CD4-positive, alpha-beta memory T cell (primary cell): ENCODE data around the gene SCN11A. TPM values are rescaled to one million over a fixed set of nuclear protein-coding genes. Genes with fewer than 3 reads are reported as not detected.

Experiments used
- CTCF ChIA-PET: fragments of 350-600 bp; sonication (Branson Sonifier 250); formaldehyde crosslinking; loops from one replicate; lab custom pipeline; 2021; ENCODE audit warnings: inconsistent platforms; ENCODE audit not compliant: partially characterized antibody; lab: Charles Lee
- POLR2A ChIA-PET: fragments of 350-600 bp; sonication (Branson Sonifier 250); formaldehyde crosslinking; loops from one replicate; lab custom pipeline; 2021; ENCODE audit not compliant: partially characterized antibody; lab: Charles Lee
- DNase-seq, 5 donors: peaks; one replicate each; pipeline versions ENCODE4 v3.0.0 to v3.0.0-alpha.2; 2020 to 2022; ENCODE audit warnings: mixed read lengths in 1 of 5
- H3K27ac ChIP-seq: one replicate; pipeline ENCODE4 v1.7.0; 2013; ENCODE audit warnings: low read depth, low read length
- H3K27me3 ChIP-seq: 2 replicates; pipeline ENCODE4 v1.7.0; 2013; ENCODE audit warnings: mild to moderate bottlenecking, low read length, moderate library complexity; ENCODE audit not compliant: insufficient read depth
- H3K36me3 ChIP-seq: 2 replicates; pipeline ENCODE4 v1.7.0; 2013; ENCODE audit warnings: mild to moderate bottlenecking, low read length, moderate library complexity; ENCODE audit not compliant: insufficient read depth
- H3K4me1 ChIP-seq: 2 replicates; pipeline ENCODE4 v1.7.0; 2013; ENCODE audit warnings: mild to moderate bottlenecking, low read length, moderate library complexity; ENCODE audit not compliant: insufficient read depth
- H3K4me3 ChIP-seq, 2 donors: one replicate each; pipeline ENCODE4 v1.7.0; 2013; ENCODE audit warnings: low read length in 2 of 2, mild to moderate bottlenecking in 1 of 2
- H3K9me3 ChIP-seq, 2 donors: one replicate each; pipeline ENCODE4 v1.7.0; 2013; ENCODE audit warnings: low read length in 2 of 2, control low read depth in 1 of 2; ENCODE audit not compliant: control insufficient read depth in 1 of 2
- H3K27ac Mint-ChIP-seq, 7 donors: one replicate each; pipeline ENCODE4 v1.8.0; 2020 to 2021; ENCODE audit warnings: mixed read lengths in 7 of 7, mild to moderate bottlenecking in 6 of 7, inconsistent platforms in 3 of 7, moderate library complexity in 3 of 7
- H3K27me3 Mint-ChIP-seq, 2 donors: one replicate each; pipeline ENCODE4 v1.8.0; 2020 to 2021; ENCODE audit warnings: mixed read lengths in 2 of 2
- H3K36me3 Mint-ChIP-seq, 2 donors: one replicate each; pipeline ENCODE4 v1.8.0; 2020 to 2021; ENCODE audit warnings: mixed read lengths in 2 of 2, inconsistent platforms in 1 of 2, mild to moderate bottlenecking in 1 of 2
- H3K4me1 Mint-ChIP-seq, 4 donors: one replicate each; pipeline ENCODE4 v1.8.0; 2020 to 2021; ENCODE audit warnings: mixed read lengths in 4 of 4, mild to moderate bottlenecking in 1 of 4
- H3K4me3 Mint-ChIP-seq, 8 donors: one replicate each; pipeline ENCODE4 v1.8.0; 2020 to 2021; ENCODE audit warnings: mixed read lengths in 8 of 8, mild to moderate bottlenecking in 7 of 8, moderate library complexity in 6 of 8, inconsistent platforms in 3 of 8
- H3K9me3 Mint-ChIP-seq, 8 donors: one replicate each; pipeline ENCODE4 v1.8.0; 2020 to 2021; ENCODE audit warnings: mixed read lengths in 8 of 8, mild to moderate bottlenecking in 5 of 8, inconsistent platforms in 3 of 8, moderate library complexity in 1 of 8
- intact Hi-C: fragments of 100-400 bp; cut with micrococcal nuclease; formaldehyde crosslinking; loops from one replicate; pipeline ENCODE4 v1.15.1; 2023
- polyA plus RNA-seq, 2 donors: library from polyadenylated mRNA; unstranded; fragments of 300-500 nt; fragmentation: Illumina TruSeq; gene quantifications; one replicate each; pipeline ENCODE4 v1.2.3, GENCODE V29; 2021
- total RNA-seq, 2 experiments: library from RNA; stranded (reverse); gene quantifications; one replicate each; pipeline ENCODE4 v1.2.3, GENCODE V29; 2021

Gene SCN11A
- total RNA-seq, result under 1 TPM; 0.08 to 0.15 TPM
- not detected for polyA plus RNA-seq

- Mint-ChIP-seq H3K27me3 (peaks cover 0 to 1% of the 10 kb centered on the region in 2 donors), H3K4me3 (peak within 1 kb of the TSS; percentile 89 to 99 (median 97)), H3K4me1 (peaks cover 50 to 86% (median 68%) of the 10 kb centered on the region in 4 donors), H3K9me3 (no peaks in the 10 kb centered on the region), H3K36me3 (peaks cover 4 to 11% of the 10 kb centered on the region in 2 donors), H3K27ac (peak within 1 kb of the TSS; percentile 98 to 100 (median 98))
- no peaks in the 10 kb centered on the region for H3K27me3 ChIP-seq
- peak within 1 kb of the TSS; percentile 94 for H3K27ac ChIP-seq
- intact Hi-C loops, result loop anchor here (1.0 to 5.0 kb wide), 4 partner anchors 55 to 1257 kb away; partner anchors contain the start of genes EIF1B, GORASP1, RPSA and TTC21A
- DNase-seq, result peak; percentile 89 to 97 (median 92)
- H3K4me3 ChIP-seq, result peak within 1 kb of the TSS; percentile 21 to 67
- peaks cover 36% of the 10 kb centered on the region for H3K4me1 ChIP-seq
- ChIA-PET POLR2A (interaction anchor here (1.0 to 1.8 kb wide), 4 partner anchors 10 to 355 kb away, joined by 3 to 5 read pairs (median 5); partner anchors contain the start of gene RPSA), CTCF (interaction anchor here (0.8 kb wide), 1 partner anchor 13 kb away, joined by 3 read pairs; no protein-coding TSS in a partner anchor)
- H3K36me3 ChIP-seq, result no peaks in the 10 kb centered on the region
- H3K9me3 ChIP-seq, result no peaks in the 10 kb centered on the region
These were observed at the start of gene SCN11A, which contains the start of gene WDR48 for GRCh38 chr3:39051649-39052561. TSS of gene SCN11A (minus strand) at chr3:39051944. CDS start at chr3:38950362, 101,582 bp downstream. TSS of gene WDR48 (plus strand) at chr3:39052016. CDS start at chr3:39052026, 10 bp downstream.

- no peak overlapping the region for H3K27ac ChIP-seq
- ChIA-PET POLR2A (no interaction called here), CTCF (interaction anchor here (0.6 to 14.8 kb wide), 7 partner anchors 9 to 189 kb away, joined by 3 to 170 read pairs (median 4); no protein-coding TSS in a partner anchor)
- intact Hi-C loops, result loop anchor here (1.0 kb wide), 2 partner anchors 187 to 191 kb away; no protein-coding TSS in a partner anchor
- Mint-ChIP-seq H3K36me3 (peaks cover 3 to 44% of the 10 kb centered on the region in 2 donors), H3K27me3 (no peaks in the 10 kb centered on the region), H3K4me1 (peaks cover 23 to 56% (median 39%) of the 10 kb centered on the region in 4 donors), H3K9me3 (no peaks in the 10 kb centered on the region), H3K27ac (peak overlapping the region in 6 of 7 donors; percentile 47 to 79 (median 58)), H3K4me3 (no peak overlapping the region)
- peaks cover 24% of the 10 kb centered on the region for H3K4me1 ChIP-seq
- no peaks in the 10 kb centered on the region for H3K9me3 ChIP-seq
- H3K4me3 ChIP-seq, result no peak overlapping the region
- H3K36me3 ChIP-seq, result peaks cover 46% of the 10 kb centered on the region
- H3K27me3 ChIP-seq, result no peaks in the 10 kb centered on the region
- DNase-seq, result peak in 4 of 5 donors; percentile 47 to 50 (median 48)
These were observed 49.4 kb upstream of the SCN11A start for GRCh38 chr3:39101022-39101689.

DNA sequence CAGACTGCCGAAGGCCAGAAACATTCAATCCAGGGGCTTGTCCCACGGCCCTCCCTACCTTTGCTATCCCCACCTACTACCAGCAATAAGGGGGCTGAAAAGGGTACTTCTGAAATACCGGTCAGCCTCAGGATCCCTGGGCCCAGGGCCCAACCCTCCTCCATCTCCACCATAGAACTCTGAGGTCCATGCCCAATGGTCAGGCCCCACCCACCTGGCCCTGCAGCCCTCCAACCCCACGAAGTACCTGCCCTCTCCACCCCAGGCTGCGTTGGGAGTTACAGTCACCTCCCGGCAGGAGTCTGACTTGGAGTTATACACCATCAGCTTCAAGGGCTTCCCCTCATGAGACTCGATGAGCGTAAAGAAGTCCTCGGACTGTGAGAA, 48.7 kb upstream of the SCN11A start:
- Mint-ChIP-seq H3K27ac (peak overlapping the region in 1 of 7 donors; percentile 75), H3K9me3 (no peaks in the 10 kb centered on the region), H3K36me3 (peaks cover 6 to 49% of the 10 kb centered on the region in 2 donors), H3K4me1 (peaks cover 16 to 50% (median 32%) of the 10 kb centered on the region in 4 donors), H3K27me3 (no peaks in the 10 kb centered on the region), H3K4me3 (no peak overlapping the region)
- peaks cover 17% of the 10 kb centered on the region for H3K4me1 ChIP-seq
- CTCF ChIA-PET, result interaction anchor here (0.9 to 14.8 kb wide), 6 partner anchors 9 to 189 kb away, joined by 3 to 170 read pairs (median 4); no protein-coding TSS in a partner anchor
- H3K9me3 ChIP-seq, result no peaks in the 10 kb centered on the region
- intact Hi-C loops, result no loop called here
- no peak overlapping the region for H3K27ac ChIP-seq
- DNase-seq, result no peak
- no peaks in the 10 kb centered on the region for H3K27me3 ChIP-seq
- H3K36me3 ChIP-seq, result peaks cover 51% of the 10 kb centered on the region
- no peak overlapping the region for H3K4me3 ChIP-seq
- POLR2A ChIA-PET, result no interaction called here

- Histone ChIP-seq H3K4me1 (peaks cover 11% of the 10 kb centered on the region), H3K4me3 (no peak overlapping the region), H3K9me3 (no peaks in the 10 kb centered on the region), H3K27ac (no peak overlapping the region), H3K27me3 (no peaks in the 10 kb centered on the region), H3K36me3 (peaks cover 56% of the 10 kb centered on the region)
- Mint-ChIP-seq H3K27me3 (no peaks in the 10 kb centered on the region), H3K4me1 (peaks cover 11 to 44% (median 26%) of the 10 kb centered on the region in 4 donors), H3K9me3 (no peaks in the 10 kb centered on the region), H3K4me3 (no peak overlapping the region), H3K27ac (peak overlapping the region in 4 of 7 donors; percentile 17 to 75 (median 45)), H3K36me3 (peaks cover 12 to 55% of the 10 kb centered on the region in 2 donors)
- ChIA-PET POLR2A (no interaction called here), CTCF (interaction anchor here (1.0 to 14.8 kb wide), 4 partner anchors 16 to 190 kb away, joined by 3 to 170 read pairs (median 4); no protein-coding TSS in a partner anchor)
- no peak for DNase-seq
- intact Hi-C loops, result no loop called here
These were observed 48.2 kb upstream of the SCN11A start for GRCh38 chr3:39099738-39100499.

DNA sequence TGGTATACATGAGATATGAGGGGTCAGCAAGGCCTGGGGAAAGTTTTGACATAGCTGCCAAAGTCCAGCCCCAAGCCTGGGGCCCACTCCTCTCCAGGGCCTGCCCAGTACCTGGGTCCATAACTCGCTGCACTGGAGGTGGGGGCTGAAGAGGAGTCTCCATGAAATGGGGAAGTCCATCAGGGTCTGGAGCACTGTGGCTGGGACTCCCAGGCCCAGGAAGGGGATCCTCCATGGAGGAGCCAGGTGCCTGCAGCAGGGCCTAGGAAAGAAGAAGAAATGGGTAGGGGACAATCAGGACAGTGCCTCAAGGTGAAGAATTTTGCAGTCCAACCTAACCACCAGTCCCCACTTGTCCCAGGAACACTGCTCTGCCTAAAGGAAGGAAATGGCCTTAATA, 47.5 kb upstream of the SCN11A start:
- H3K36me3 Mint-ChIP-seq, result peaks cover 15 to 60% of the 10 kb centered on the region in 2 donors
- Histone ChIP-seq H3K4me3 (no peak overlapping the region), H3K36me3 (peaks cover 63% of the 10 kb centered on the region), H3K27ac (no peak overlapping the region), H3K9me3 (no peaks in the 10 kb centered on the region), H3K27me3 (no peaks in the 10 kb centered on the region), H3K4me1 (peaks cover 6% of the 10 kb centered on the region)
- CTCF ChIA-PET, result interaction anchor here (1.5 to 14.8 kb wide), 2 partner anchors 18 to 191 kb away, joined by 3 to 170 read pairs; no protein-coding TSS in a partner anchor
- no peak for DNase-seq
- H3K4me3 Mint-ChIP-seq, result no peak overlapping the region
- POLR2A ChIA-PET, result no interaction called here
- H3K27me3 Mint-ChIP-seq, result no peaks in the 10 kb centered on the region
- H3K27ac Mint-ChIP-seq, result peak overlapping the region in 4 of 7 donors; percentile 23 to 75 (median 40)
- intact Hi-C loops, result no loop called here
- H3K4me1 Mint-ChIP-seq, result peaks cover 10 to 37% (median 21%) of the 10 kb centered on the region in 4 donors
- no peaks in the 10 kb centered on the region for H3K9me3 Mint-ChIP-seq

GRCh38 chr3:39098473-39099000, 46.8 kb upstream of the SCN11A start:
- peaks cover 22 to 67% of the 10 kb centered on the region in 2 donors for H3K36me3 Mint-ChIP-seq
- CTCF ChIA-PET, result interaction anchor here (1.3 to 14.8 kb wide), 2 partner anchors 191 to 280 kb away, joined by 3 to 170 read pairs; no protein-coding TSS in a partner anchor
- no peak overlapping the region for H3K4me3 Mint-ChIP-seq

More at GRCh38 chr3:39098473-39099000, 46.8 kb upstream of the SCN11A start:
- Histone ChIP-seq H3K4me3 (no peak overlapping the region), H3K9me3 (no peaks in the 10 kb centered on the region), H3K36me3 (peaks cover 68% of the 10 kb centered on the region), H3K4me1 (no peaks in the 10 kb centered on the region), H3K27ac (no peak overlapping the region), H3K27me3 (no peaks in the 10 kb centered on the region)
- POLR2A ChIA-PET, result no interaction called here
- Mint-ChIP-seq H3K27ac (no peak overlapping the region), H3K9me3 (no peaks in the 10 kb centered on the region), H3K4me1 (peaks cover 10 to 32% (median 19%) of the 10 kb centered on the region in 4 donors), H3K27me3 (no peaks in the 10 kb centered on the region)
- no peak for DNase-seq
- intact Hi-C loops, result no loop called here
